Osteocyte (in vitro differentiated cells): ENCODE data around the gene CDC42BPB. TPM values are rescaled to one million over a fixed set of nuclear protein-coding genes. Genes with fewer than 3 reads are reported as not detected.

Experiments
- DNase-seq: peaks from one replicate; pipeline ENCODE4 v3.0.0; 2021; ENCODE audit warnings: mixed read lengths; ENCODE audit not compliant: unreplicated experiment; ENCODE audit errors: extremely low spot score
- H3K27ac Mint-ChIP-seq: one replicate; pipeline ENCODE4 v1.8.0; 2021; ENCODE audit warnings: mild to moderate bottlenecking, mixed read lengths; ENCODE audit not compliant: unreplicated experiment
- H3K27me3 Mint-ChIP-seq: one replicate; pipeline ENCODE4 v1.8.0; 2021; ENCODE audit warnings: mixed read lengths; ENCODE audit not compliant: unreplicated experiment
- H3K36me3 Mint-ChIP-seq: one replicate; pipeline ENCODE4 v1.8.0; 2021; ENCODE audit warnings: mixed read lengths; ENCODE audit not compliant: unreplicated experiment
- H3K4me1 Mint-ChIP-seq: one replicate; pipeline ENCODE4 v1.8.0; 2021; ENCODE audit warnings: mixed read lengths; ENCODE audit not compliant: unreplicated experiment
- H3K4me3 Mint-ChIP-seq: one replicate; pipeline ENCODE4 v1.8.0; 2021; ENCODE audit warnings: mild to moderate bottlenecking, moderate library complexity, mixed read lengths; ENCODE audit not compliant: unreplicated experiment
- H3K9me3 Mint-ChIP-seq: one replicate; pipeline ENCODE4 v1.8.0; 2021; ENCODE audit warnings: mixed read lengths; ENCODE audit not compliant: unreplicated experiment
- total RNA-seq: library from RNA; stranded (reverse); gene quantifications from 2 replicates; pipeline ENCODE4 v1.2.1, GENCODE V29; 2021
- TF ChIP-seq, protein P1 (sequence below): fragments of 200-600 bp; sonication (generic); IDR thresholded peaks from 2 replicates; pipeline ENCODE4 v1.5.0; 2021; ENCODE audit warnings: antibody characterized with exemption, mild to moderate bottlenecking, moderate library complexity

Gene CDC42BPB
- total RNA-seq, 1 donor from 2014 or later: 99.0 TPM

DNA sequence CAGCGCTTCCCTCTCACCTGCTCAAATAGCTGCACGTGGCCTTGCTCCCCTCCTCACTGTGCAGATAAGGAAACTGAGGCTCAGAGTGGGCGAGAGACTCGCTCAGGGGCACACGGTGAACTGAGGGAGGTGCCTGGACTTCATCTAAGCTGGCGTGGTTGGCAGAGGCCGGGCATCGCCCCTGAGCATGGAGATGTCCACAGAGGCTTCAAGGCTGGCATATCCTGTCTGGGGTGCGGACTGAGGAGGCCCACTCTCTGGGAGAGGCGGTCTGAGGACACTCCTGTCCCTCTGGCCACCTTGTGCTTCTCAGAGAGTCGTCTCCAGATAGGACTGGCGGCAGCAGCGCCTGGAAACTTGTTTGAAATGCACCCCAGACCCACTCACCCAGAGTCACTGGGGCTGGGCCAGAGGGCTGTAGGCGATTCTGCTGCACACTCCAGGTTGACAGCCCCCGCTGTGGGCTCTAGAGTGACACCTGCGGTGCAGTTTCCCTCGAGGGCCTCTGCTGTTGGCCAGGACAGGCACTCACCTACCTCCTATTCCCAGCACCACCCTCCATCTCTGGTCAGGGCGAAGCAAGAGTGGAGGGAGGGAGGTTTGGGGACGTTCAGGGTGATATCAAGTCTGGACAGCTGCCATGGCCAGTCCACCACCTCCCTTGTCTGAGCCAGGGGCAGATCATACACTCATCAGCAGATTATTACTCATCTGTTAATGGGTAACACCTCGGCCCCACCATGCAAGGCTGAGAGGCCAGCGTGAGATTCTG, 15.4 kb upstream of the CDC42BPB start:
- peaks cover 7% of the 10 kb centered on the region for H3K4me1 Mint-ChIP-seq
- H3K36me3 Mint-ChIP-seq: no peaks in the 10 kb centered on the region
- H3K4me3 Mint-ChIP-seq: no peak overlapping the region
- no peaks in the 10 kb centered on the region for H3K9me3 Mint-ChIP-seq
- H3K27ac Mint-ChIP-seq: no peak overlapping the region
- no peaks in the 10 kb centered on the region for H3K27me3 Mint-ChIP-seq
- no peak for DNase-seq
- TF ChIP-seq, protein P1, sequence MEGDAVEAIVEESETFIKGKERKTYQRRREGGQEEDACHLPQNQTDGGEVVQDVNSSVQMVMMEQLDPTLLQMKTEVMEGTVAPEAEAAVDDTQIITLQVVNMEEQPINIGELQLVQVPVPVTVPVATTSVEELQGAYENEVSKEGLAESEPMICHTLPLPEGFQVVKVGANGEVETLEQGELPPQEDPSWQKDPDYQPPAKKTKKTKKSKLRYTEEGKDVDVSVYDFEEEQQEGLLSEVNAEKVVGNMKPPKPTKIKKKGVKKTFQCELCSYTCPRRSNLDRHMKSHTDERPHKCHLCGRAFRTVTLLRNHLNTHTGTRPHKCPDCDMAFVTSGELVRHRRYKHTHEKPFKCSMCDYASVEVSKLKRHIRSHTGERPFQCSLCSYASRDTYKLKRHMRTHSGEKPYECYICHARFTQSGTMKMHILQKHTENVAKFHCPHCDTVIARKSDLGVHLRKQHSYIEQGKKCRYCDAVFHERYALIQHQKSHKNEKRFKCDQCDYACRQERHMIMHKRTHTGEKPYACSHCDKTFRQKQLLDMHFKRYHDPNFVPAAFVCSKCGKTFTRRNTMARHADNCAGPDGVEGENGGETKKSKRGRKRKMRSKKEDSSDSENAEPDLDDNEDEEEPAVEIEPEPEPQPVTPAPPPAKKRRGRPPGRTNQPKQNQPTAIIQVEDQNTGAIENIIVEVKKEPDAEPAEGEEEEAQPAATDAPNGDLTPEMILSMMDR: no peak

DNA sequence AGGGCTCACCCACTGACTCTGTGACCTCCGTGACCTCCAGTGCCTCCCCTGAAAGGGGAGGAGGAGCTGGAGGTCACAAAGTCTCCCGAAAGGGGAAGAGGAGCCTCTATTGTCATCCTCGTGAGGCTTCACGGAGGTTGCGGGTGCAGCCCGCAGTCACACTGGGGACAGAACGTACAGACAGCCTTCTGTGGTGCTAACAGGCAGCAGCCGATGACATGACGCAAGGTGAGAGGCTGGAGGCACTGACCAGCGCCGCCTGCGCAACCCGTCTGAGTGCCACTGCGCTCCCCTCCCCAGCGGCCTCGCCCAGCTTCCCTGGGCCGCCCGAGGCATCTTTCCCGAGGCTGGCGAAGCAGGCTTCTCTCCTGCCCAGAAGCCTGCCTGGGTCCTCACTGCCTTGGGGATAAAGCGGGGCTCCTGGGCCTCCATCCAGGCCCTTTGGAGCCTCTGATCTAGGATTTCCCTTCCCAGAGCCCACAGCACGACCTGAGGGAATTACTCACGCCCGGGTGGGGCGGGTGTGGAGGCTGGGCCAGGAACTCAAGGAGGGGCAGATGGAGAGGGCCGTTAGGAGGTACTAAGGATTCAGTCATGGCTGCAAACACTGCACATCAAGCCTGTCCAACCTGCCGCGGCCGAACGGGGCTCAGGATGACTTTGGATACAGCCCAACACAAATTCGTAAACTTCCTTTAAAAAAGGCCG, 14.3 kb upstream of the CDC42BPB start:
- Mint-ChIP-seq H3K9me3 (no peaks in the 10 kb centered on the region), H3K27me3 (no peaks in the 10 kb centered on the region), H3K27ac (no peak overlapping the region), H3K36me3 (no peaks in the 10 kb centered on the region), H3K4me1 (peaks cover 13% of the 10 kb centered on the region), H3K4me3 (no peak overlapping the region)
- TF ChIP-seq, protein P1: no peak
- DNase-seq: no peak

DNA sequence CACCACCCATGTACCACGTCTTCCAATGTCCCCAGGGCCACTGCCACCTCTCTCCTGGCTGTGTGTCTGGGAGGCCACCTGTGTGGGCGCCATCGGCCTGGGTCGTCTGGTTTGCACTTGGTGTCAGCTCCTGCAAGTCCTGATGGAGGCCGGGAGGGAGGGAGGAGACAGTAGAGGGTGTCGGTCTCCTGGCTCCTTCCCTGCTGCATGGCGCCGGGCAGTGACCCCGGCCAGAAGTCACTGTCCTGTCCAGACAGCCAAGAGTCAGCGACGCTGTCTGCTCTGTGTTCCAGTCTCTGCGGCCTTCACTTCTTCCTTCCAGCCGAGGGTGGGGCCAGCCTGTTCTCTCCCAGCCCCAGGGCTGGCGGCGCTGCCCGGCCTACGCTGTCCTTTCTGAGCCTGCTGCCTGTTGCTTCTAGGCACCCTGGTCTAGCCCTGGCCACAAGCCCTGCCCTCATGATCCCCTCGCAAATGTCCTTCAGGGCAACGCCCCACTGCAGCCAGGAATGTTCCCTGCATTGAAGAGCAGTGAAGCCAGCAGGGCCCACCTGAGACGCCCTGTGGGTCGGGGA, 13.7 kb upstream of the CDC42BPB start:
- DNase-seq: no peak

DNA sequence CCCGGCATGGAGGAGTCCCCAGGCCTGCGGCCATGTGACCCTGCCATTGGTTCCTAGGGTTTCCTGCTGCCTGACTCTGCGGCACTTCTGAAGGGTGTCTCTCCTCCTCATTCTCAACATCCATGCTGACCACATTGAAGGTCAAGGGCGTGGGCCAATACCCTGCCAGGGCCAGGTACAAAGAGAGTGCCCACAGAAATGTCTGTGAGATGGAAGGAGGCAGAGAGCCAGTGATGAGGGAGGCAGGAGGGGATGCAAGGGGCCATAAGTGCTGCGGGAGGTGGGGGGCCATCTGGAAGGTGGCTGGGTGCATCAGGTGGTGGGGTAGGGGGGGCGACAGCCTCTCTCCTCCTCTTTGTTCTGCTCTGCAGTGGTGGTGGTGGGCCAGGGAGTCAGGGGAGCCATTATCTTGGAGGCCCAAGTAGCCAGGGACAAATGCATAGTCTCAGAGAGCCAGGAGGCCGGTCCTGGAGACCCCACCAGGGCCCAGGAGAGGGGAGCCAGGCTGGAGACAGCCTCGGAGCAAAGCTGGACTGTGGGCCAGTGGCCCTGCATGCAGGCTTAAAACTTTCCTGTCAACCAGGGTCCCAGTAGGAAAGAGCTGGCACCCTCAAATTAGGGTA, 13.0 kb upstream of the CDC42BPB start:
- no peak overlapping the region for H3K4me3 Mint-ChIP-seq
- no peak overlapping the region for H3K27ac Mint-ChIP-seq
- H3K27me3 Mint-ChIP-seq: no peaks in the 10 kb centered on the region
- peaks cover 13% of the 10 kb centered on the region for H3K4me1 Mint-ChIP-seq
- no peaks in the 10 kb centered on the region for H3K36me3 Mint-ChIP-seq
- no peaks in the 10 kb centered on the region for H3K9me3 Mint-ChIP-seq
- DNase-seq: no peak
- TF ChIP-seq, protein P1: no peak

More for the DNA sequence above, 13.7 kb upstream of the CDC42BPB start:
- Mint-ChIP-seq H3K36me3 (no peaks in the 10 kb centered on the region), H3K4me1 (peaks cover 13% of the 10 kb centered on the region), H3K4me3 (no peak overlapping the region), H3K27ac (no peak overlapping the region), H3K9me3 (no peaks in the 10 kb centered on the region), H3K27me3 (no peaks in the 10 kb centered on the region)
- TF ChIP-seq, protein P1: no peak
